Epidermal melanocyte (primary cell): ENCODE measurements around the gene CHD2.
"Not testable (repeated sequence)": the region's sequence is repeated elsewhere in the genome, so short reads cannot be mapped to it uniquely, and the experiment has no call there.

ENCODE experiments used
- DNase-seq: peaks from one replicate; pipeline ENCODE4 v3.0.0; 2011; ENCODE audit warnings: low spot score; ENCODE audit not compliant: insufficient read length

Gene CHD2

GRCh38 chr15:93048426-93048721 lies 148.2 kb downstream of the CHD2 start:
- no peak for DNase-seq

- DNase-seq = no peak
Observed at GRCh38 chr15:93048759-93049161, 148.6 kb downstream of the CHD2 start.

GRCh38 chr15:93049233-93049632 lies 149.1 kb downstream of the CHD2 start:
- no peak for DNase-seq

GRCh38 chr15:93049914-93050578 lies 149.9 kb downstream of the CHD2 start:
- no peak for DNase-seq

GRCh38 chr15:93050648-93051047 lies 150.5 kb downstream of the CHD2 start:
- DNase-seq = no peak

- DNase-seq = no peak
Observed at GRCh38 chr15:93051236-93052089, 151.3 kb downstream of the CHD2 start.

- DNase-seq = no peak
Observed at GRCh38 chr15:93052090-93052879, 152.2 kb downstream of the CHD2 start.

GRCh38 chr15:93055211-93055610 lies 155.1 kb downstream of the CHD2 start:
- DNase-seq = no peak

GRCh38 chr15:93056836-93057235 lies 156.7 kb downstream of the CHD2 start:
- no peak for DNase-seq

- DNase-seq = no peak
Observed at GRCh38 chr15:93057618-93058017, 157.5 kb downstream of the CHD2 start.

- no peak for DNase-seq
Observed at GRCh38 chr15:93058128-93058527, 158.0 kb downstream of the CHD2 start.

GRCh38 chr15:93058904-93059427 lies 158.8 kb downstream of the CHD2 start:
- DNase-seq = no peak

GRCh38 chr15:93059442-93059841 lies 159.3 kb downstream of the CHD2 start:
- DNase-seq = no peak

- DNase-seq = no peak
Observed at GRCh38 chr15:93060336-93061248, 160.5 kb downstream of the CHD2 start.

GRCh38 chr15:93062628-93063261 lies 162.6 kb downstream of the CHD2 start:
- DNase-seq = not testable (repeated sequence)

GRCh38 chr15:93063262-93063671 lies 163.1 kb downstream of the CHD2 start:
- DNase-seq = no peak

- DNase-seq = no peak
Observed at GRCh38 chr15:93063796-93064690, 163.9 kb downstream of the CHD2 start.

GRCh38 chr15:93065641-93066045 lies 165.5 kb downstream of the CHD2 start:
- DNase-seq = no peak

GRCh38 chr15:93066224-93066681 lies 166.1 kb downstream of the CHD2 start:
- DNase-seq = no peak
